SU-DHL-6 (cell line): ENCODE results near the gene ADARB2.

Experiments
- H2AFZ ChIP-seq: fragments of 200-600 bp; sonication (generic); 2 replicates; pipeline ENCODE4 v1.6.1; 2014; ENCODE audit warnings: low read depth, mild to moderate bottlenecking, moderate library complexity, mixed read lengths, antibody characterized with exemption, low read length; ENCODE audit not compliant: severe bottlenecking
- H3F3A ChIP-seq: fragments of 200-600 bp; shearing (Covaris generic); 2 replicates; pipeline ENCODE4 v1.6.0; 2016; ENCODE audit warnings: antibody characterized with exemption, mild to moderate bottlenecking; ENCODE audit not compliant: insufficient read depth
- H3K27ac ChIP-seq: fragments of 200-600 bp; sonication (generic); 2 replicates; pipeline ENCODE4 v1.5.1; 2016; ENCODE audit warnings: low read depth, mild to moderate bottlenecking, low read length, moderate library complexity, mixed read lengths
- H3K27me3 ChIP-seq: fragments of 200-600 bp; sonication (generic), shearing (Covaris generic); 2 replicates; pipeline ENCODE4 v1.6.0; 2014; ENCODE audit warnings: mild to moderate bottlenecking, low read length
- H3K36me3 ChIP-seq: fragments of 200-600 bp; sonication (generic); 2 replicates; pipeline ENCODE4 v1.6.1; 2014; ENCODE audit warnings: mild to moderate bottlenecking, low read length, mixed read lengths
- H3K4me2 ChIP-seq: fragments of 300-600, 200-600 bp; shearing (Covaris generic), sonication (generic); 2 replicates; pipeline ENCODE4 v1.6.0; 2014; ENCODE audit warnings: low read length, low read depth, mild to moderate bottlenecking; ENCODE audit not compliant: poor library complexity, severe bottlenecking
- H3K4me3 ChIP-seq: fragments of 200-600 bp; sonication (generic); 2 replicates; pipeline ENCODE4 v1.5.1; 2014; ENCODE audit warnings: antibody characterized with exemption, low read length, mild to moderate bottlenecking, mixed read lengths; ENCODE audit not compliant: insufficient read depth, poor library complexity, severe bottlenecking
- H3K79me2 ChIP-seq: fragments of 200-600 bp; sonication (generic); 2 replicates; pipeline ENCODE4 v1.6.1; 2014; ENCODE audit warnings: mild to moderate bottlenecking, low read length, moderate library complexity; ENCODE audit not compliant: insufficient read depth
- H3K9ac ChIP-seq: fragments of 200-600 bp; sonication (generic); 2 replicates; pipeline ENCODE4 v1.7.0; 2014; ENCODE audit warnings: mild to moderate bottlenecking, low read length
- H3K9me2 ChIP-seq: fragments of 200-600 bp; sonication (generic); replicated peaks from 2 replicates; pipeline ENCODE4 v1.6.1; 2014; ENCODE audit warnings: low read length; ENCODE audit not compliant: insufficient read depth
- H3K9me3 ChIP-seq: fragments of 200-600 bp; sonication (generic); 2 replicates; pipeline ENCODE4 v1.6.1; 2014; ENCODE audit warnings: low read length, mixed read lengths; ENCODE audit not compliant: insufficient read depth
- H4K20me1 ChIP-seq: fragments of 200-600 bp; sonication (generic); 2 replicates; pipeline ENCODE4 v1.6.1; 2014; ENCODE audit warnings: low read depth, mild to moderate bottlenecking, antibody characterized with exemption, low read length, moderate library complexity, mixed read lengths
- CTCF ChIP-seq: fragments of 200-600 bp; sonication (generic); IDR thresholded peaks from one replicate; pipeline ENCODE4 v1.5.1; 2017; ENCODE audit warnings: antibody characterized with exemption, mild to moderate bottlenecking, low read length, moderate library complexity; ENCODE audit not compliant: insufficient read depth, poor library complexity, severe bottlenecking
- EZH2phosphoT487 ChIP-seq: fragments of 200-600 bp; sonication (generic), shearing (Covaris generic); conservative IDR thresholded peaks from 2 replicates; pipeline ENCODE4 v1.6.1; 2018; ENCODE audit warnings: mild to moderate bottlenecking, antibody characterized with exemption, low read length, moderate library complexity, mixed read lengths

Gene ADARB2

GRCh38 chr10:1410469-1411395, 326.6 kb downstream of the ADARB2 start:
- H3K27me3 ChIP-seq: no peaks in the 10 kb centered on the region
- no peak overlapping the region for H2AFZ ChIP-seq
- H3K9me2 ChIP-seq: no peaks in the 10 kb centered on the region
- no peak overlapping the region for H3K27ac ChIP-seq
- no peaks in the 10 kb centered on the region for H3K79me2 ChIP-seq
- no peak overlapping the region for H3K4me3 ChIP-seq
- TF ChIP-seq EZH2phosphoT487: no peak
- no peak for TF ChIP-seq CTCF
- no peaks in the 10 kb centered on the region for H4K20me1 ChIP-seq
- H3K4me2 ChIP-seq: no peak overlapping the region
- H3K9ac ChIP-seq: no peak overlapping the region
- no peaks in the 10 kb centered on the region for H3F3A ChIP-seq
- no peaks in the 10 kb centered on the region for H3K9me3 ChIP-seq
- no peaks in the 10 kb centered on the region for H3K36me3 ChIP-seq

GRCh38 chr10:1410032-1410431, 327.3 kb downstream of the ADARB2 start:
- Histone ChIP-seq H3K4me2 (no peak overlapping the region), H3K9ac (no peak overlapping the region), H4K20me1 (no peaks in the 10 kb centered on the region), H3K4me3 (no peak overlapping the region), H3K36me3 (no peaks in the 10 kb centered on the region), H3F3A (no peaks in the 10 kb centered on the region), H3K9me3 (no peaks in the 10 kb centered on the region), H3K27me3 (no peaks in the 10 kb centered on the region), H3K79me2 (no peaks in the 10 kb centered on the region), H2AFZ (no peak overlapping the region), H3K27ac (no peak overlapping the region), H3K9me2 (no peaks in the 10 kb centered on the region)
- TF ChIP-seq CTCF (no peak), EZH2phosphoT487 (no peak)

- no peak overlapping the region for H3K4me3 ChIP-seq
- TF ChIP-seq CTCF: no peak
- H3K4me2 ChIP-seq: no peak overlapping the region
These were observed 327.9 kb downstream of the ADARB2 start for GRCh38 chr10:1409392-1409791.

More at GRCh38 chr10:1409392-1409791, 327.9 kb downstream of the ADARB2 start:
- Histone ChIP-seq H3K9me3 (no peaks in the 10 kb centered on the region), H2AFZ (no peak overlapping the region), H3K9me2 (no peaks in the 10 kb centered on the region), H4K20me1 (no peaks in the 10 kb centered on the region), H3K27ac (no peak overlapping the region), H3K9ac (no peak overlapping the region), H3K27me3 (no peaks in the 10 kb centered on the region), H3K36me3 (no peaks in the 10 kb centered on the region), H3K79me2 (no peaks in the 10 kb centered on the region), H3F3A (no peaks in the 10 kb centered on the region)
